Activated CD8-positive, alpha-beta T cell treated with anti-CD3 and anti-CD28 coated beads for 36 hours (primary cell): Measurements from ENCODE around the gene CCDC38. TPM values are rescaled to one million over a fixed set of nuclear protein-coding genes. Genes with fewer than 3 reads are reported as not detected.
A peak's percentile ranks its signal among the peaks of the same experiment; 100 is the strongest.

Source experiments
- ATAC-seq: fragments of 200-7000 bp; cut with Tn5 transposase; one replicate; pipeline ENCODE4 v1.10.0; 2021; ENCODE audit warnings: mild to moderate bottlenecking, moderate library complexity
- CTCF ChIA-PET: fragments of 350-600 bp; sonication (Branson Sonifier 250); formaldehyde crosslinking; loops from one replicate; lab custom pipeline; 2021; ENCODE audit warnings: antibody characterized with exemption; lab: Charles Lee
- POLR2A ChIA-PET: fragments of 350-600 bp; sonication (Branson Sonifier 250); formaldehyde crosslinking; loops from one replicate; lab custom pipeline; 2021; ENCODE audit warnings: antibody characterized with exemption; lab: Charles Lee
- DNase-seq: peaks from one replicate; pipeline ENCODE4 v3.0.0-alpha.2; 2020
- H3K27ac Mint-ChIP-seq: one replicate; pipeline ENCODE4 v1.8.0; 2021; ENCODE audit warnings: mild to moderate bottlenecking, mixed read lengths
- H3K27me3 Mint-ChIP-seq: one replicate; pipeline ENCODE4 v1.8.0; 2021; ENCODE audit warnings: mixed read lengths
- H3K36me3 Mint-ChIP-seq: one replicate; pipeline ENCODE4 v1.8.0; 2021; ENCODE audit warnings: low read depth, mixed read lengths
- H3K4me1 Mint-ChIP-seq: one replicate; pipeline ENCODE4 v1.8.0; 2021; ENCODE audit warnings: low read depth, mixed read lengths
- H3K4me3 Mint-ChIP-seq: one replicate; pipeline ENCODE4 v1.8.0; 2021; ENCODE audit warnings: mild to moderate bottlenecking, moderate library complexity, mixed read lengths
- H3K9me3 Mint-ChIP-seq: one replicate; pipeline ENCODE4 v1.8.0; 2021; ENCODE audit warnings: mixed read lengths
- intact Hi-C: fragments of 100-400 bp; cut with micrococcal nuclease; formaldehyde crosslinking; loops from one replicate; pipeline ENCODE4 v1.10.0; 2022
- total RNA-seq, 2 experiments: library from RNA; stranded (reverse); gene quantifications; one replicate each; pipeline ENCODE4 v1.2.3, GENCODE V29; 2021
- TF ChIP-seq, protein P1 (sequence below): fragments of 200-600 bp; IDR thresholded peaks from one replicate; pipeline ENCODE4 v1.8.0; 2022; ENCODE audit warnings: antibody characterized with exemption, mild to moderate bottlenecking

Gene CCDC38
- under 1 TPM; 0.18 to 0.34 TPM for total RNA-seq

DNA sequence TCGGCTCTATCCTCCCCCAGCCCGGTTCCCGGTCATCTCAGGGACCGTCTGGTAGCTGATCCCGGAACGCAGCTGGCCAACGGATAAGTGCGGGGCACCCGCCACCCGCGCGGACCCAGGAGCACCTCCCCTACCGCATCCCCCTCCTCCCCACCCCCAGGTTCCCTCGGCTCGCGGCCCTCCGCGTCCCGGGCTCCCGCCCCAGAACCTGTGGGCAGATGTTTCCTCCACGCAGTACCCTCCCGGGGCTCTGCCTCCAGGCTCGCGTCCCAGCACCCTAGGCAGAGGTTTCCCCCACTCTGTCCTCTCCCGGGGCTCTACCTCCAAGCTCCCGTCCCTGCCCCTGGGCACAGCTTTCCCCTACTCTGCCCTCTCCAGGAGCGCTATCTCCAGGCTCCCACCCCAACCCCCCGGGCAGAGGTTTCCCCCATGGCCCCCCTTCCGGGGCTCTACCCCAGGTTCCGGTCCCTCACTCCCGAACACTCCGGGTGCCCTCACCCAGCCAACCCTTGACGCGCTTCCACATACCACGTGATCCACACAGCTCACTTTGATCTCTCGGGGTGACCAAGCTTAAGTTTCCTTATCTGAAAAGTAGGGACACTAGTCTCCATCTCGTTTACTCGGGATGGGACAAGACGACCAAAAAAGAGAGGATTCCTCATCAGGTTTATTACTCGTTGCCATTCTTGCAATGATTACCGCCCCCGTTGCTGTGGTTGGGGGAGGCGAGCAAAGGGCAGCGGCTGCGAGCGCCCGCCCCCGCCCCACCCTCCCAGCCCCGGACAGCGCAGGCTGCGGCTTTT is at the start of gene CCDC38:
Gene CCDC38, minus strand, starts transcription at position 91 of the 806 bp plus-strand sequence. CDS start 6,105 bp downstream, outside the sequence.
- ATAC-seq: peak; percentile 97
- peak; percentile 90 for DNase-seq
- H3K27ac Mint-ChIP-seq: peak within 1 kb of the TSS; percentile 91
- H3K4me1 Mint-ChIP-seq: peaks cover 9% of the 10 kb centered on the region
- H3K36me3 Mint-ChIP-seq: no peaks in the 10 kb centered on the region
- ChIA-PET POLR2A (interaction anchor here (0.8 to 2.9 kb wide), 13 partner anchors 11 to 939 kb away, joined by 3 to 16 read pairs (median 4); partner anchors contain the start of genes LTA4H, NDUFA12 and SNRPF), CTCF (interaction anchor here (0.7 to 4.6 kb wide), 9 partner anchors 11 to 269 kb away, joined by 3 to 44 read pairs (median 9); no protein-coding TSS in a partner anchor)
- H3K27me3 Mint-ChIP-seq: no peaks in the 10 kb centered on the region
- intact Hi-C loops: no loop called here
- H3K9me3 Mint-ChIP-seq: no peaks in the 10 kb centered on the region
- TF ChIP-seq, protein P1, sequence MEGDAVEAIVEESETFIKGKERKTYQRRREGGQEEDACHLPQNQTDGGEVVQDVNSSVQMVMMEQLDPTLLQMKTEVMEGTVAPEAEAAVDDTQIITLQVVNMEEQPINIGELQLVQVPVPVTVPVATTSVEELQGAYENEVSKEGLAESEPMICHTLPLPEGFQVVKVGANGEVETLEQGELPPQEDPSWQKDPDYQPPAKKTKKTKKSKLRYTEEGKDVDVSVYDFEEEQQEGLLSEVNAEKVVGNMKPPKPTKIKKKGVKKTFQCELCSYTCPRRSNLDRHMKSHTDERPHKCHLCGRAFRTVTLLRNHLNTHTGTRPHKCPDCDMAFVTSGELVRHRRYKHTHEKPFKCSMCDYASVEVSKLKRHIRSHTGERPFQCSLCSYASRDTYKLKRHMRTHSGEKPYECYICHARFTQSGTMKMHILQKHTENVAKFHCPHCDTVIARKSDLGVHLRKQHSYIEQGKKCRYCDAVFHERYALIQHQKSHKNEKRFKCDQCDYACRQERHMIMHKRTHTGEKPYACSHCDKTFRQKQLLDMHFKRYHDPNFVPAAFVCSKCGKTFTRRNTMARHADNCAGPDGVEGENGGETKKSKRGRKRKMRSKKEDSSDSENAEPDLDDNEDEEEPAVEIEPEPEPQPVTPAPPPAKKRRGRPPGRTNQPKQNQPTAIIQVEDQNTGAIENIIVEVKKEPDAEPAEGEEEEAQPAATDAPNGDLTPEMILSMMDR: no peak
- H3K4me3 Mint-ChIP-seq: peak within 1 kb of the TSS; percentile 85

DNA sequence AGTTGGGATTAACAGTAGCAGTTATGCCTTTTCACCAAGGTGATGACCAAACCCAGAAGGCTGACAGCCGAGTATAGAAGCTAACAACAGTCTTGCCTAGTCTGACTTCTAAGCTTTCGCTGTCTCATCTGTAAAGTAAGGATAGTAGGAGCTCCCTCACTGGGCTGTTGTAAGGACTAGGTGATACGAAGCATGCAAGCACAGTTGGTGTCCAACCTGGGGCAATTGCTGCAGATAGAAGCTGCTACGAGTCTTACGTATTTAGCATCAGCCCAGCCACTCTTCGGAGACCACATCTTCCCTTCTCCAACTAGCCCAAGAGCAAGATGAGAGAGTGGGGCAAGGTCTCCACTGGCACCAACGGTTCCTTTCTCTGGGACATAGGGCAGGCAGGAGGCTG is 47.7 kb upstream of the CCDC38 start:
- intact Hi-C loops: no loop called here
- TF ChIP-seq, protein P1: no peak
- ATAC-seq (no peak), DNase-seq (no peak)
- no peaks in the 10 kb centered on the region for H3K36me3 Mint-ChIP-seq
- no peak overlapping the region for H3K4me3 Mint-ChIP-seq
- H3K27ac Mint-ChIP-seq: no peak overlapping the region
- CTCF ChIA-PET: interaction anchor here (0.8 to 3.9 kb wide), 4 partner anchors 8 to 121 kb away, joined by 3 to 27 read pairs (median 6); no protein-coding TSS in a partner anchor
- H3K4me1 Mint-ChIP-seq: no peaks in the 10 kb centered on the region
- H3K27me3 Mint-ChIP-seq: no peaks in the 10 kb centered on the region
- no peaks in the 10 kb centered on the region for H3K9me3 Mint-ChIP-seq
- POLR2A ChIA-PET: interaction anchor here (0.6 kb wide), 1 partner anchor 38 kb away, joined by 3 read pairs; no protein-coding TSS in a partner anchor

DNA sequence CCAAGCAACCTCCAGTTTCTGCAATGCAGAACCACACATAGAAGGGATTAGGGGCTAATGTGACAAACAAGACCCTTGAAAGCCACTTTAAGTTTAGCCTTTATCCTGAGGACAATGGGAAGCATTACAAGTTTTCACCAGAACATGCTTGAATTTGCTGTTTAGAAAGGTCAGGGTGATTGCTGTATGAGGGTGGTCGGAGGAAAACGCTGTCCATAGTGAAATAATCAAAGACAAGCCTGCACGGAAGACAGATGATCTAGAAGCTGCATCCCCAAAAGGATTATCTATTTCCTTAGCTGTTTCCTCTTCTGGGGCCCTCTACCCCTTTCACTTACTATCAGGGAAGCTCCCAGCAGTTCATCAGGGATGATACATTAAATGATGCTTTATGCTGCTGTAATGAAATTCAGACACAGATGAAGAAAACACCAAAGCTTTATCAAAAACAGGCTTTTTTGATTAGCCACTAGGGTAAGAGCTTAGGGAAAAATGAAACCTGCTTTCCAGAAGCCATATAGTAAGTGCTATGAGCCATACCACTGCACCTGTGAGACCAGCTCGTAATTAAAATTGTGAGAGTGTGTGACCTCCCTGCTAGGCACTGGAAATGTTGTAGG is 47.2 kb upstream of the CCDC38 start:
- CTCF ChIA-PET: interaction anchor here (0.8 to 3.9 kb wide), 4 partner anchors 9 to 121 kb away, joined by 3 to 27 read pairs (median 6); no protein-coding TSS in a partner anchor

DNA sequence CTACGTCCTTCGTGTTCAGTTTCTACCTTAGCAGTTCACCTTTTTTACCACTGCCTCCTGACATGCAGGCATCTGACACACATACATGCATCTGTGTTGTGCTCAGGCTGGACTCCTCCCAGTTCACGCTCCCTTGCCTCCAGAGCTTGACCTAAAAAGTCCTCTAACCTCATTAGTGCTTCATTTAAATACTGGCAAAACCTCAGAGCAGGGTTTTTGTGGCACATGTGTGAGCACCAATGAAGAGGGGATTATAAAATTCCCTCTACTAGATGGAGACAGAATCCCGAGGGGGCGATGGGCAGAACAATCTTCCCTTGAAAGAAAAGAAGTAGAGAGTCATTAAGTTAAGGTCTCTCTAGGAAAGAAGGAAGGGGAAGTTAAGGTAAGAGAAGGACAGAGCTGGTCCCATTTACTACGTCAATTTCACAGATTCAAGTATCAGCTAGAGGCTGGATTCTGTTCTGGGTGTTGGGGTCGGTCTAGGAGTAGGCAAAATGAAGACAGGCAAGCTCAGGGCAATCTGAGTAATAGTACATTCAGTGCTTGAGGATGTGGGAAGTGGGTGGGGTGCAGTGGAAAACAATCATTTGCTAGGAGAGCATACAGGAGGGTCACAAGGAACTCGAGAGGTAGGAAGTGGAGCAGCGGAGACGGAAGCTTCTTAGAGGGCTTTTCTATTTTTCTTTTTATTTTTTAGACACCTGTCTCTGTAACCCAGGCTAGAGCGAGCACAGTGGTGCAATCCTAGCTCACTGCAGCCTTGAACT is 46.3 kb upstream of the CCDC38 start:
- POLR2A ChIA-PET: interaction anchor here (1.0 kb wide), 1 partner anchor 10 kb away, joined by 4 read pairs; no protein-coding TSS in a partner anchor
- no peaks in the 10 kb centered on the region for H3K27me3 Mint-ChIP-seq
- intact Hi-C loops: no loop called here
- TF ChIP-seq, protein P1: no peak
- DNase-seq: no peak
- no peaks in the 10 kb centered on the region for H3K4me1 Mint-ChIP-seq
- no peak for ATAC-seq
- no peaks in the 10 kb centered on the region for H3K36me3 Mint-ChIP-seq
- H3K9me3 Mint-ChIP-seq: no peaks in the 10 kb centered on the region
- no peak overlapping the region for H3K4me3 Mint-ChIP-seq
- H3K27ac Mint-ChIP-seq: no peak overlapping the region
- CTCF ChIA-PET: interaction anchor here (3.9 kb wide), 1 partner anchor 9 kb away, joined by 27 read pairs; no protein-coding TSS in a partner anchor

More for the DNA sequence above, 47.2 kb upstream of the CCDC38 start:
- H3K27me3 Mint-ChIP-seq: no peaks in the 10 kb centered on the region
- no peak overlapping the region for H3K27ac Mint-ChIP-seq
- ATAC-seq (no peak), DNase-seq (no peak)
- POLR2A ChIA-PET: interaction anchor here (0.6 kb wide), 1 partner anchor 38 kb away, joined by 3 read pairs; no protein-coding TSS in a partner anchor
- H3K4me1 Mint-ChIP-seq: no peaks in the 10 kb centered on the region
- TF ChIP-seq, protein P1: no peak
- intact Hi-C loops: no loop called here
- no peak overlapping the region for H3K4me3 Mint-ChIP-seq
- no peaks in the 10 kb centered on the region for H3K9me3 Mint-ChIP-seq
- no peaks in the 10 kb centered on the region for H3K36me3 Mint-ChIP-seq
